ENCODE measurements around the gene MAGI1. TPM values are rescaled to one million over a fixed set of nuclear protein-coding genes. Genes with fewer than 3 reads are reported as not detected.

The MAGI1 gene
- total RNA-seq, 1 experiment from 2014 or later: 3.4 TPM

GRCh38 chr3:65945953-65946352, 92.8 kb downstream of the MAGI1 start:
- Histone ChIP-seq H3K27me3 (no peaks in the 10 kb centered on the region), H3K9me3 (no peaks in the 10 kb centered on the region), H3K4me3 (no peak overlapping the region), H3K36me3 (no peaks in the 10 kb centered on the region)
- no peak for DNase-seq

- no peaks in the 10 kb centered on the region for H3K27me3 ChIP-seq
- H3K9me3 ChIP-seq: no peaks in the 10 kb centered on the region
- no peak overlapping the region for H3K4me3 ChIP-seq
- peak; percentile 45 for DNase-seq
- no peaks in the 10 kb centered on the region for H3K36me3 ChIP-seq
Measured at GRCh38 chr3:65945480-65945879, 93.2 kb downstream of the MAGI1 start.

- Histone ChIP-seq H3K27me3 (no peaks in the 10 kb centered on the region), H3K36me3 (no peaks in the 10 kb centered on the region), H3K9me3 (no peaks in the 10 kb centered on the region), H3K4me3 (no peak overlapping the region)
- DNase-seq: no peak
Measured at GRCh38 chr3:65944252-65944651, 94.5 kb downstream of the MAGI1 start.

GRCh38 chr3:65939801-65940246, 98.9 kb downstream of the MAGI1 start:
- DNase-seq: no peak
- no peaks in the 10 kb centered on the region for H3K27me3 ChIP-seq
- no peaks in the 10 kb centered on the region for H3K36me3 ChIP-seq
- H3K4me3 ChIP-seq: no peak overlapping the region
- H3K9me3 ChIP-seq: no peaks in the 10 kb centered on the region

GRCh38 chr3:65939184-65939583, 99.5 kb downstream of the MAGI1 start:
- Histone ChIP-seq H3K27me3 (no peaks in the 10 kb centered on the region), H3K4me3 (no peak overlapping the region), H3K9me3 (no peaks in the 10 kb centered on the region), H3K36me3 (no peaks in the 10 kb centered on the region)
- DNase-seq: no peak

- H3K9me3 ChIP-seq: no peaks in the 10 kb centered on the region
- H3K36me3 ChIP-seq: no peaks in the 10 kb centered on the region
- no peaks in the 10 kb centered on the region for H3K27me3 ChIP-seq
- DNase-seq: no peak
- H3K4me3 ChIP-seq: no peak overlapping the region
Measured at GRCh38 chr3:65938676-65939075, 100.0 kb downstream of the MAGI1 start.

- DNase-seq: no peak
- Histone ChIP-seq H3K27me3 (no peaks in the 10 kb centered on the region), H3K36me3 (no peaks in the 10 kb centered on the region), H3K9me3 (no peaks in the 10 kb centered on the region), H3K4me3 (no peak overlapping the region)
Measured at GRCh38 chr3:65938147-65938546, 100.6 kb downstream of the MAGI1 start.

GRCh38 chr3:65936908-65937638, 101.6 kb downstream of the MAGI1 start:
- no peak for DNase-seq
- H3K27me3 ChIP-seq: no peaks in the 10 kb centered on the region
- H3K36me3 ChIP-seq: no peaks in the 10 kb centered on the region
- no peak overlapping the region for H3K4me3 ChIP-seq
- no peaks in the 10 kb centered on the region for H3K9me3 ChIP-seq

GRCh38 chr3:65935724-65936123, 103.0 kb downstream of the MAGI1 start:
- no peaks in the 10 kb centered on the region for H3K9me3 ChIP-seq
- H3K4me3 ChIP-seq: no peak overlapping the region
- H3K27me3 ChIP-seq: no peaks in the 10 kb centered on the region
- no peak for DNase-seq
- no peaks in the 10 kb centered on the region for H3K36me3 ChIP-seq

- DNase-seq: no peak
- H3K27me3 ChIP-seq: no peaks in the 10 kb centered on the region
Measured at GRCh38 chr3:65930648-65931047, 108.1 kb downstream of the MAGI1 start.

GRCh38 chr3:65928110-65928509, 110.6 kb downstream of the MAGI1 start:
- no peaks in the 10 kb centered on the region for H3K27me3 ChIP-seq
- no peak for DNase-seq

More at GRCh38 chr3:65930648-65931047, 108.1 kb downstream of the MAGI1 start:
- H3K9me3 ChIP-seq: no peaks in the 10 kb centered on the region
- no peaks in the 10 kb centered on the region for H3K36me3 ChIP-seq
- H3K4me3 ChIP-seq: no peak overlapping the region

GRCh38 chr3:65927576-65927975, 111.1 kb downstream of the MAGI1 start:
- Histone ChIP-seq H3K27me3 (no peaks in the 10 kb centered on the region), H3K4me3 (no peak overlapping the region), H3K36me3 (no peaks in the 10 kb centered on the region), H3K9me3 (no peaks in the 10 kb centered on the region)
- DNase-seq: no peak

More at GRCh38 chr3:65928110-65928509, 110.6 kb downstream of the MAGI1 start:
- no peaks in the 10 kb centered on the region for H3K9me3 ChIP-seq
- H3K36me3 ChIP-seq: no peaks in the 10 kb centered on the region
- no peak overlapping the region for H3K4me3 ChIP-seq

- Histone ChIP-seq H3K36me3 (no peaks in the 10 kb centered on the region), H3K4me3 (no peak overlapping the region), H3K27me3 (no peaks in the 10 kb centered on the region), H3K9me3 (no peaks in the 10 kb centered on the region)
- DNase-seq: no peak
Measured at GRCh38 chr3:65925254-65925954, 113.3 kb downstream of the MAGI1 start.

- Histone ChIP-seq H3K9me3 (no peaks in the 10 kb centered on the region), H3K4me3 (no peak overlapping the region), H3K27me3 (no peaks in the 10 kb centered on the region), H3K36me3 (no peaks in the 10 kb centered on the region)
- no peak for DNase-seq
Measured at GRCh38 chr3:65924762-65925161, 114.0 kb downstream of the MAGI1 start.

- DNase-seq: no peak
- no peak overlapping the region for H3K4me3 ChIP-seq
- H3K27me3 ChIP-seq: no peaks in the 10 kb centered on the region
- H3K36me3 ChIP-seq: no peaks in the 10 kb centered on the region
- no peaks in the 10 kb centered on the region for H3K9me3 ChIP-seq
Measured at GRCh38 chr3:65922441-65922840, 116.3 kb downstream of the MAGI1 start.

GRCh38 chr3:65919826-65920225, 118.9 kb downstream of the MAGI1 start:
- Histone ChIP-seq H3K36me3 (no peaks in the 10 kb centered on the region), H3K27me3 (no peaks in the 10 kb centered on the region), H3K4me3 (no peak overlapping the region), H3K9me3 (no peaks in the 10 kb centered on the region)
- DNase-seq: no peak

- H3K27me3 ChIP-seq: no peaks in the 10 kb centered on the region
- no peaks in the 10 kb centered on the region for H3K9me3 ChIP-seq
- DNase-seq: no peak
- no peaks in the 10 kb centered on the region for H3K36me3 ChIP-seq
- no peak overlapping the region for H3K4me3 ChIP-seq
Measured at GRCh38 chr3:65915477-65915876, 123.2 kb downstream of the MAGI1 start.

Measured in MG63 (cell line).